ENCODE measurements around the gene USP11.
"Not testable (repeated sequence)": the region's sequence is repeated elsewhere in the genome, so short reads cannot be mapped to it uniquely, and the experiment has no call there.

USP11 gene

GRCh38 chrX:47264483-47265173 is 31.8 kb downstream of the USP11 start:
- no peak for TF ChIP-seq CTCF (IDR thresholded peaks at IDR 0.05; ENCODE audit: control insufficient read depth, extremely low read depth, insufficient read depth)
- DNase-seq (ENCODE audit: low read depth): no peak
- no peak overlapping the region for H3K4me3 ChIP-seq (ENCODE audit: low read depth, low read length)

GRCh38 chrX:47266643-47267042 is 33.8 kb downstream of the USP11 start:
- TF ChIP-seq CTCF (IDR thresholded peaks at IDR 0.05; ENCODE audit: control insufficient read depth, extremely low read depth, insufficient read depth): no peak
- H3K4me3 ChIP-seq (ENCODE audit: low read depth, low read length): no peak overlapping the region
- DNase-seq (ENCODE audit: low read depth): no peak

- no peak overlapping the region for H3K4me3 ChIP-seq (ENCODE audit: low read depth, low read length)
- no peak for DNase-seq (ENCODE audit: low read depth)
- TF ChIP-seq CTCF (IDR thresholded peaks at IDR 0.05; ENCODE audit: control insufficient read depth, extremely low read depth, insufficient read depth): no peak
Observed at GRCh38 chrX:47272013-47272408, 39.2 kb downstream of the USP11 start.

GRCh38 chrX:47273011-47273730 is 40.4 kb downstream of the USP11 start:
- no peak for TF ChIP-seq CTCF (IDR thresholded peaks at IDR 0.05; ENCODE audit: control insufficient read depth, extremely low read depth, insufficient read depth)
- DNase-seq (ENCODE audit: low read depth): no peak
- H3K4me3 ChIP-seq (ENCODE audit: low read depth, low read length): no peak overlapping the region

GRCh38 chrX:47278691-47279090 is 45.9 kb downstream of the USP11 start:
- DNase-seq (ENCODE audit: low read depth): no peak
- no peak for TF ChIP-seq CTCF (IDR thresholded peaks at IDR 0.05; ENCODE audit: control insufficient read depth, extremely low read depth, insufficient read depth)
- H3K4me3 ChIP-seq (ENCODE audit: low read depth, low read length): no peak overlapping the region

GRCh38 chrX:47283015-47283771 is 50.4 kb downstream of the USP11 start:
- DNase-seq (ENCODE audit: low read depth): no peak
- H3K4me3 ChIP-seq (ENCODE audit: low read depth, low read length): no peak overlapping the region
- TF ChIP-seq CTCF (IDR thresholded peaks at IDR 0.05; ENCODE audit: control insufficient read depth, extremely low read depth, insufficient read depth): no peak

GRCh38 chrX:47284616-47285015 is 51.8 kb downstream of the USP11 start:
- not testable (repeated sequence) for DNase-seq (ENCODE audit: low read depth); H3K4me3 ChIP-seq (ENCODE audit: low read depth, low read length)

All from LNCaP clone FGC (cell line).